Erythroblast (primary cell): ENCODE measurements around the gene MAP6.

ENCODE experiments used
- GATA1 ChIP-seq: IDR thresholded peaks from 2 replicates; pipeline ENCODE4 v1.6.1; 2011; ENCODE audit warnings: low read depth, mild to moderate bottlenecking, control low read depth, low read length, moderate library complexity
- POLR2A ChIP-seq: IDR thresholded peaks from 2 replicates; pipeline ENCODE4 v1.6.1; 2011; ENCODE audit warnings: mild to moderate bottlenecking, low read length

DNA sequence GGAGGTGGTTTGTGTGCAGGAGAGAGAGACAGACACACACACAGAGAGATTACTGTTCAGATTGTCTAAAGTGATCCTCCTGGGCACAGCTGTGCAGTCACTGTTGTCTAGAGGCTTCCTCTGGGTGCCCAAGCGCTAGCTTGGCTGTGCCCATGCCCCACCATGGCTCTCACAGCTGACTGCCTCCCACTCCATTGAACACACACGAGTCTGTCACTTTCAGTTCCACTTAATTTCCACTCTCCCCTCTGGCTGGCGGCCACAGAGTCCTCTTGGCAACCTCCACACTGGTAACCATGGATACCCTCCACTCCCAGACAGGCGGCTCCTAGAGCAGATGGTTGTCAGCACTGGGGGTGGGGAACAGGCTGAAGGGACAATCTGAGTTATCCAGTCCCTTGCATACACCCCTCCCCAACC is 29.1 kb downstream of the MAP6 start:
- no peak for TF ChIP-seq POLR2A
- no peak for TF ChIP-seq GATA1
